ENCODE data around the gene ZNF366.

The ZNF366 gene

GRCh38 chr5:72485430-72485974 is 21.7 kb downstream of the ZNF366 start:
- H3K4me1 ChIP-seq (ENCODE audit: control insufficient read depth, insufficient read depth, low read length): no peaks in the 10 kb centered on the region

GRCh38 chr5:72482046-72482445 is 25.2 kb downstream of the ZNF366 start:
- Histone ChIP-seq H3K36me3 (ENCODE audit: control insufficient read depth, insufficient read depth, low read length) (no peaks in the 10 kb centered on the region), H3K9ac (ENCODE audit: low read length) (no peak overlapping the region), H3K4me1 (ENCODE audit: control insufficient read depth, insufficient read depth, low read length) (peaks cover 9% of the 10 kb centered on the region), H3K9me3 (ENCODE audit: control insufficient read depth, low read length) (no peaks in the 10 kb centered on the region), H3K4me3 (ENCODE audit: low read length) (no peak overlapping the region), H3K27me3 (ENCODE audit: control insufficient read depth, insufficient read depth, low read length) (no peaks in the 10 kb centered on the region)

More at GRCh38 chr5:72485430-72485974, 21.7 kb downstream of the ZNF366 start:
- H3K9ac ChIP-seq (ENCODE audit: low read length): no peak overlapping the region
- no peaks in the 10 kb centered on the region for H3K36me3 ChIP-seq (ENCODE audit: control insufficient read depth, insufficient read depth, low read length)
- no peak overlapping the region for H3K4me3 ChIP-seq (ENCODE audit: low read length)
- H3K27me3 ChIP-seq (ENCODE audit: control insufficient read depth, insufficient read depth, low read length): no peaks in the 10 kb centered on the region
- H3K9me3 ChIP-seq (ENCODE audit: control insufficient read depth, low read length): no peaks in the 10 kb centered on the region

DNA sequence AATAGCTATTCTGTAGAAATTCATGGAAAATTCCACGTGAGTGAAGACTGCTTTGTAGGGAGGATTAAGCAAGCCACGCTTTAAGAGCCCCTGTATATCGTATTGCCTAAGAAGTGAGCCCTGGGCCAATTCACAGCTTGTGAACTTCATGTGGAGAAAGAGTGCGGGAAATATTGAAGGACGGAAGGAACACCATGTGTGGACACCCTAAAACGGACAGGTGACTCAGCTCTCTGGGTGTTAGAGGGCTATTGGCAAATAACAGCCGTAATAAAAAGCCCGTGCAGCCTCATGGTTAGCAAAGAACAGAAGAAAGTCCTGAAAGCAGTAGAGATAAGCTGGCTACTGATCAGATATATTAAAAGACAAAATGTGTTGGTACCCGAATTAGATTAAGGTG is 26.4 kb downstream of the ZNF366 start:
- H3K4me3 ChIP-seq (ENCODE audit: low read length): no peak overlapping the region
- peaks cover 9% of the 10 kb centered on the region for H3K4me1 ChIP-seq (ENCODE audit: control insufficient read depth, insufficient read depth, low read length)
- H3K9ac ChIP-seq (ENCODE audit: low read length): no peak overlapping the region
- no peaks in the 10 kb centered on the region for H3K27me3 ChIP-seq (ENCODE audit: control insufficient read depth, insufficient read depth, low read length)
- H3K9me3 ChIP-seq (ENCODE audit: control insufficient read depth, low read length): no peaks in the 10 kb centered on the region
- no peaks in the 10 kb centered on the region for H3K36me3 ChIP-seq (ENCODE audit: control insufficient read depth, insufficient read depth, low read length)

- H3K36me3 ChIP-seq (ENCODE audit: control insufficient read depth, insufficient read depth, low read length): no peaks in the 10 kb centered on the region
- no peaks in the 10 kb centered on the region for H3K27me3 ChIP-seq (ENCODE audit: control insufficient read depth, insufficient read depth, low read length)
- no peak overlapping the region for H3K4me3 ChIP-seq (ENCODE audit: low read length)
- peaks cover 9% of the 10 kb centered on the region for H3K4me1 ChIP-seq (ENCODE audit: control insufficient read depth, insufficient read depth, low read length)
- H3K9me3 ChIP-seq (ENCODE audit: control insufficient read depth, low read length): no peaks in the 10 kb centered on the region
- no peak overlapping the region for H3K9ac ChIP-seq (ENCODE audit: low read length)
Observed at GRCh38 chr5:72479921-72480320, 27.3 kb downstream of the ZNF366 start.

- H3K9ac ChIP-seq (ENCODE audit: low read length): no peak overlapping the region
Observed at GRCh38 chr5:72478684-72479083, 28.5 kb downstream of the ZNF366 start.

GRCh38 chr5:72478276-72478675 is 28.9 kb downstream of the ZNF366 start:
- Histone ChIP-seq H3K9me3 (ENCODE audit: control insufficient read depth, low read length) (no peaks in the 10 kb centered on the region), H3K4me3 (ENCODE audit: low read length) (no peak overlapping the region), H3K36me3 (ENCODE audit: control insufficient read depth, insufficient read depth, low read length) (no peaks in the 10 kb centered on the region), H3K4me1 (ENCODE audit: control insufficient read depth, insufficient read depth, low read length) (peaks cover 9% of the 10 kb centered on the region), H3K27me3 (ENCODE audit: control insufficient read depth, insufficient read depth, low read length) (no peaks in the 10 kb centered on the region), H3K9ac (ENCODE audit: low read length) (no peak overlapping the region)

More at GRCh38 chr5:72478684-72479083, 28.5 kb downstream of the ZNF366 start:
- H3K4me3 ChIP-seq (ENCODE audit: low read length): no peak overlapping the region
- H3K36me3 ChIP-seq (ENCODE audit: control insufficient read depth, insufficient read depth, low read length): no peaks in the 10 kb centered on the region
- no peaks in the 10 kb centered on the region for H3K27me3 ChIP-seq (ENCODE audit: control insufficient read depth, insufficient read depth, low read length)
- no peaks in the 10 kb centered on the region for H3K9me3 ChIP-seq (ENCODE audit: control insufficient read depth, low read length)
- peaks cover 9% of the 10 kb centered on the region for H3K4me1 ChIP-seq (ENCODE audit: control insufficient read depth, insufficient read depth, low read length)

DNA sequence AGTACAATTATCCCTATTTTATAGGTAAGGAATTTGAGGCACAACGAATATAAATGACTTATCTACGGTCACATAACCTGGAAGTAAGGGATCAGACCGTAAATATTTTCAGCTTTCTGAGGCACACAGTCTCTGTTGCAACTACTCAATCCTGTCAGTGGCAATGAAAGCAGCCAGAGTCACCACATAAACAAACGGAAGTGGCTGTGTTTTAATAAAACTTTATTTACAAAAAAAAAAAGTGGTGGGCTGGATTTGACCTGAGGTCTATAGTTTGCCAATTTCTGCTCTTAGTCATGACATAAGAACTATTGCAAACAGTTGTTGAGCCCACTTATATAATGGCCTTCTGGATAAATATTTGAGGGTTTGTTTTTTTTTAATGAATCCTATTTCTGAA is 29.6 kb downstream of the ZNF366 start:
- Histone ChIP-seq H3K36me3 (ENCODE audit: control insufficient read depth, insufficient read depth, low read length) (no peaks in the 10 kb centered on the region), H3K4me3 (ENCODE audit: low read length) (no peak overlapping the region), H3K4me1 (ENCODE audit: control insufficient read depth, insufficient read depth, low read length) (peaks cover 9% of the 10 kb centered on the region), H3K9me3 (ENCODE audit: control insufficient read depth, low read length) (no peaks in the 10 kb centered on the region), H3K27me3 (ENCODE audit: control insufficient read depth, insufficient read depth, low read length) (no peaks in the 10 kb centered on the region), H3K9ac (ENCODE audit: low read length) (no peak overlapping the region)

DNA sequence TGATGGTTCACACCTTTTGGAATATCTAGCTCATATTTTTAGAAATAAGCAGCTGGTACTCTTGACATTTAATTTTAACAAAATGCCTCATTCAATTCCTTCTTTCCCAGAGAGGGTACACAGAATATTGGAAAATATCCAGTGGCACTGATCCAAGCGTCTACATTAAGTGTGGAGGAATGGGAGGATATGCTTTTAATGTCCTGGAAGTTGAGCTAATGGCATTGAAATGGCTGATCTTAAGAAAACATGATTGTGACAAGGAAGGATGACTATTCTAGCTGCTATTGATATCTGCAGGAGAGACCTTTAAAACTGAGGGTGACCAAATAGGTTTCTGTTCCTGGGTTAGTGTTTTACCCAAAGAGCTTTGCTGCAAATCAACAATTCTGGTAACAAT is 30.0 kb downstream of the ZNF366 start:
- Histone ChIP-seq H3K4me3 (ENCODE audit: low read length) (no peak overlapping the region), H3K9ac (ENCODE audit: low read length) (no peak overlapping the region), H3K4me1 (ENCODE audit: control insufficient read depth, insufficient read depth, low read length) (peaks cover 9% of the 10 kb centered on the region), H3K27me3 (ENCODE audit: control insufficient read depth, insufficient read depth, low read length) (no peaks in the 10 kb centered on the region), H3K36me3 (ENCODE audit: control insufficient read depth, insufficient read depth, low read length) (no peaks in the 10 kb centered on the region), H3K9me3 (ENCODE audit: control insufficient read depth, low read length) (no peaks in the 10 kb centered on the region)

DNA sequence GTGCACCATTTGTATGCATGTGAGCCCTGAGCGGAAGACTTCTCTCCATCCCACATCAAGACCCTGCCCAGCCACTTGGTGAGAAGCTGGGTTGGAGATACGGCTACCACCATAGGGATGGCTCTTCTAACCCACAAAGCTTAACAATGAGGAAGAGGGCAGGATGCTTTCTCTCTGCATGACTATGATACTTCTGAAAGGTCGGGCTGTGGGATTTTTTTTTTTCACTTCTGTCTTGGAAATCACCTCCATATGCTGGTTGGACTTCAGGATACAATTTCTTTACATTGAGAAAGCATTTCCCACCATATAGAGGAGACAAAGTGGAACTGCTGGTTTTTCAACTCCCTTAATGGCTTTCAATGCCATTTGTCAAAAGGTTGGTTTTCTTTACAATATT is 30.5 kb downstream of the ZNF366 start:
- Histone ChIP-seq H3K4me1 (ENCODE audit: control insufficient read depth, insufficient read depth, low read length) (peaks cover 9% of the 10 kb centered on the region), H3K9ac (ENCODE audit: low read length) (no peak overlapping the region), H3K27me3 (ENCODE audit: control insufficient read depth, insufficient read depth, low read length) (no peaks in the 10 kb centered on the region), H3K36me3 (ENCODE audit: control insufficient read depth, insufficient read depth, low read length) (no peaks in the 10 kb centered on the region), H3K9me3 (ENCODE audit: control insufficient read depth, low read length) (no peaks in the 10 kb centered on the region), H3K4me3 (ENCODE audit: low read length) (no peak overlapping the region)

DNA sequence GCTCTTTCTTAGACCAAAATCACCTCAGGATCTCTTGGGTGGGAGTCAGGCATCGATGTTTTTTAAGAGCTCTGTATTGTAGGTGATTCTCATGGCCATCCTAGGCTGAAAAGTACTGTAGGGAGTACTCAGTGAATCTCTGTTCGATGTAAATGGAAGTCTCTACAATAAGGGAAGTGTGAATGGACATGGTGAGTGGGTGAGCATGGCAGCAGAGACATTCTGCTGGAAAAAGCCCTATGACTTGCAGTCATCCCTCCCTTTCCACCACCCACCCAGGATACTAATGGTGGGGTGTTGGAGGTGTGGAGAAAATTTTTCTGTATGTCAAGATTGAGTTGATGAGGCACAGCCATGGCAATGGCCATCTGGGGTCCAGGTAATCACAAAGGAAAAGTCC is 30.9 kb downstream of the ZNF366 start:
- Histone ChIP-seq H3K36me3 (ENCODE audit: control insufficient read depth, insufficient read depth, low read length) (no peaks in the 10 kb centered on the region), H3K9ac (ENCODE audit: low read length) (no peak overlapping the region), H3K4me1 (ENCODE audit: control insufficient read depth, insufficient read depth, low read length) (peaks cover 12% of the 10 kb centered on the region), H3K27me3 (ENCODE audit: control insufficient read depth, insufficient read depth, low read length) (no peaks in the 10 kb centered on the region), H3K9me3 (ENCODE audit: control insufficient read depth, low read length) (no peaks in the 10 kb centered on the region), H3K4me3 (ENCODE audit: low read length) (no peak overlapping the region)

GRCh38 chr5:72474516-72474915 is 32.7 kb downstream of the ZNF366 start:
- Histone ChIP-seq H3K4me3 (ENCODE audit: low read length) (no peak overlapping the region), H3K4me1 (ENCODE audit: control insufficient read depth, insufficient read depth, low read length) (peaks cover 8% of the 10 kb centered on the region), H3K27me3 (ENCODE audit: control insufficient read depth, insufficient read depth, low read length) (no peaks in the 10 kb centered on the region), H3K9ac (ENCODE audit: low read length) (no peak overlapping the region), H3K9me3 (ENCODE audit: control insufficient read depth, low read length) (no peaks in the 10 kb centered on the region), H3K36me3 (ENCODE audit: control insufficient read depth, insufficient read depth, low read length) (no peaks in the 10 kb centered on the region)

DNA sequence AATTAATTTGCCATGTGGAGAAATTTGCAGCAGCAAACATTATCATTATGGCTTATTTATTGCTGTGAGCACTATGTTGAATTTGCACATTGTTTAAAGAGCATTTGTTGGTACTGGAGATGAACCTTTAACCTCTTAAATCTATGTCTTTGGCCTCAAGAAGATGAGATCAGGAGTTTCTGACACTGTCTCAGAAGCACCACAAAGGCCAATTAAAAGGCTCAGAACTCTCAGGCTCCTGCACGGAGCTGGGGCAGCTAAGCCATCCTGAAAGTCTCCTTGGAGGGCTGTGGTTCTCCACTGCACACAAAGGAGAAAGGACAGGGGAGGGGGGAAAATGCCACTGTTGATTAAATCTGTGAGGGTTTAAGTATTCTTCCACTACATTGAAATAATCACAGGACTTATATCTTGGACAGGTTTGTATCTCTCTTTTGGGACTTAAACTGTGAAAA is 33.1 kb downstream of the ZNF366 start:
- Histone ChIP-seq H3K4me3 (ENCODE audit: low read length) (no peak overlapping the region), H3K4me1 (ENCODE audit: control insufficient read depth, insufficient read depth, low read length) (peaks cover 8% of the 10 kb centered on the region), H3K9ac (ENCODE audit: low read length) (no peak overlapping the region), H3K27me3 (ENCODE audit: control insufficient read depth, insufficient read depth, low read length) (no peaks in the 10 kb centered on the region), H3K36me3 (ENCODE audit: control insufficient read depth, insufficient read depth, low read length) (no peaks in the 10 kb centered on the region), H3K9me3 (ENCODE audit: control insufficient read depth, low read length) (no peaks in the 10 kb centered on the region)

All from mucosa of stomach (tissue), 1 donor.